ENCODE measurements around the gene NKD1.

NKD1 gene

DNA sequence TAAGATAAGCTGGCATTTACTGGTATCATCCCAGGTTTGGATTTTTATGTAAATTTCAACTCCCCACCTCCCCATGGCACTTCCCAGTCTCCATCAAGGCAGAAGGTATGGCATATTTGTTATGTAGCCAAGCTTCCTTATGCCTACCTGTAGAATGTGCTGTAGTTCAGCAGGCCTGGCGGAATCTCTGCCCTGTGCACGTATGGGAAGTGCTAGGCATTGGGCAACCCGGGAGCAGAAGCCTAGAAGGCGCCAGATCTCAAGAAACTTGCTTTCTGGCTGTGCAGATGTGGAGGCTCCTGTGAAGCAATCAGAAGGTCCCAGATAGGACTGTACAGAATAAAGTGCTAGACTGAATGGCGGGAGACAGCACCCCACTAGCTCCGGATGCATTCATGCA lies 68.2 kb downstream of the NKD1 start:
- no peak for DNase-seq

DNA sequence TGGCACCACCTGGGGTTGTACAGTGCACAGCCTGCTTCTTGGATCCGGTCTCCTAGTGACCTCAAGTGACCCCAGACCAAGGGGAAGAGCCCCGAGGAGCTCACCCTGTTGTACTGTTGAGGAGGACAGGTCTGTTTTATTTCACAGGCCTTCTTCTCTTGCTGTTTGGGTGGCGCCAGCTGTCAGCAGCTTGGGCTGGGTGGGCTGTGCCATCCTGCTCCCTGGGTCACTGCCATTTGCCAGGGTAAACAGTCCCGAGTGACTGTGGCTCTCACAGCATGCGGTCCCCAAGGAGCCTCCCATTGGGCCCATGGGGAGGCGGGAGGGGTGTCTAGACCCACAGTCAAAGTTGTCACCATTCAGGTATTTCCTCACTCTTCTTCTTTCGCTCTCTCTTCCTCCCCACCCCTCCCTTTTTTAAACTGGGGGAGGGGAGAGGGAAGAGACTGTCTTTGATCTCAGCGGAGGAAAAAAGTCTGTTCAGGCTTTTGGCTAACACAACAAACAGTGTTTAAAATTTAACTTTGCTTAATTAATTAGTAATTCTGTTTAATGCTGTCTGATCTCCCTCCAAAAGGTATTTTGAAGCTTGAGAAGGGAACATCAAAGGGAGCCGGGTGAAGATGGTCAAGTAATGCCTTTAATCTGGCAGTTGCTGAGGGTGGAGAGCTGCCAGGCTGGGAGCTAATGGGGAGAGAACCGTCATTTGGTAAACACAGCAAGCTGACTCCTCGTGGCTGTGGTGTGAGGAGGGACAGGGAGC lies 68.9 kb downstream of the NKD1 start:
- no peak for DNase-seq

DNA sequence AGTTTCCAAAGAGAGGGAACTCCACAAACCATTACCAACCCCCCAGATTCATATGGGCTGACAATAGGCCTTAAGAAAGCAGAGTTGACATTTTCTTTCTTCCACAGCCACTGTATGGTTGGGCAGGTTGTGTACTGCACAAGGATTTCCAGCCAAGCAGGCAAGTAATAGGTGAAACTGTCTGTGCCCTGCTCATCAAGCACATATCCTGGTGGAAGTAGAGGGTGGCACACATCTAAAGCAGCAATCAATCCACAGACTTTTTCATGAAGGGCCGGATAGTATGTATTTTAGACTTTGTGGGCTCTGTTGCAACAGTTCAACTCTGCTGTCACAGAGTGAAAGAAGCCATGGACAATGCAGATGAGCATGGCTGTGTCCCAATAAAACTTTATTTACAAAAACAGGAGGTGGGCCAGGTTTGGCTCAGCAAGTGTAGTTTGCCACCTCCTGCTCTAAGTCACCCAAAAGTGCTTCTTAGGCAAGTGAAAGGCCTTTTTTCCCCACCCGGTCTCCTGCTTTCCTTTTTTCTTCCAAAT lies 69.5 kb downstream of the NKD1 start:
- no peak for DNase-seq

DNA sequence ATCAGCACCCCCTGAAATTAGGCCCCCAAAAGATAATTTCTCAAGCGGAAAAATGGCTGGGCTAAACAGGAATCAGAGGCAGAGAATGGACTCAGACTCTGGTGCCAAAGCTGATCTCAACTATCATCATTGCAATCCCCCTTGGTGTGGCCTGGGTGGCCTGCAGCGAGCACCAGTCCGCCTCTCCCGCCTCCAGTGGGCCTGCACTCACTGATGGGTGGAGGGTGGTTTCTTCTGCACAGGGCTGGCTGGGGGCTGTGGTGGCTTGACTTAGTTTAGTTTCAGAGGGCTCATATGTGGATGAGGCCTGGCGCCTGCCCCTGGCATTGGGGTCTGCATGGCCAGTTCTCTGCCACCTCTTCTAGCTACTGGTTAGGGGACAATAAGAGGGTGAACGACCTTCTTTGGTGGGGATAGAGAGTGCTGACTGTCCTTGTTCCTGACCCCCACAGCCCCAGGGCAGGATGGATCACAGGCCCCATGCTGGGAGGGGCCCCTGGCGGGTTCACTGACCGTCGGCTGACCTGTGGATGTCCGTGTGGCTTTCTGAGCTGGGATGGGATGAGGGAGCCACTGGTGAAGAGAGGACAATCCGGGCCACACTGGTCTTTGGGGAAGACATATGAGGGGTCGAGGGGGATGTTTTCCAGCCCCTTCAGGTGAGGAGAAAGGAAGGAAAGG lies 70.2 kb downstream of the NKD1 start:
- DNase-seq: no peak

DNA sequence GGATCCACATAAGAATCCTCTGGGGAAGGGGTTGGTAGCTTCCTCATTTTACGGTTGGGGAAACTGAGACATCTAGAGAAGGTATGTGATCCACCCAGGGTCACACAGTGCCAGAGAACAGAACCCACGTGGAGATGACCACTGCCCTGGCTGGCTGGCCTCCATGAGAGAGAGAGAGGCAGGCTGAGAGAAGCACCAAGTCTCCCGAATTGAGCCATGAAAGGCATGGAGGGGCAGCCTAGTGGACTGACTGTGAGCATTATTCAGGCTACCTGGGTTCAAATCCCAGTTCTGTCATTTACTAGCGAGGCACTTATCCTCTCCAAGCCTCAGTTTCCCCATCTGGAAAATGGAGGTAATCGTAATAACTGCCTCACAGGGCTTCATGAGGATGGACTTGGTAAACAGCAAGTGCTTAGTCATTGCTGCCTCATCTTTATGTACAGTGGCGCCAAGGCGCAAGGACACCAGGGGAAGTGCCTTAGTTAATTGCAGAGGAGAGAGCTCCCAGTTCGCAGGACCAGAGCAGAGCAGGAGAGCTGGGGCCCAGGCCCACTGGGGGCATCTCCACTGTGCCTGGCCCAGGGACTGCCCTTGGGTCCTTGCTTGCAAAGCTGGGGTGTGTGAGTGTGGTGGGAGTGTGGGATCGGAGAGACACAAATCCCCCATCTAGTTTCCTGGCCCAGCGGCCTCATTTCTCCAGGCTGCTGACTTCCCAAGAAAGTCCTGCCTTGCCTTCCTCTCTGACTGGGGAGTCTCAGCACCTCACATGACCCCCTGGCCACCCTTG lies 71.7 kb downstream of the NKD1 start:
- no peak for DNase-seq

DNA sequence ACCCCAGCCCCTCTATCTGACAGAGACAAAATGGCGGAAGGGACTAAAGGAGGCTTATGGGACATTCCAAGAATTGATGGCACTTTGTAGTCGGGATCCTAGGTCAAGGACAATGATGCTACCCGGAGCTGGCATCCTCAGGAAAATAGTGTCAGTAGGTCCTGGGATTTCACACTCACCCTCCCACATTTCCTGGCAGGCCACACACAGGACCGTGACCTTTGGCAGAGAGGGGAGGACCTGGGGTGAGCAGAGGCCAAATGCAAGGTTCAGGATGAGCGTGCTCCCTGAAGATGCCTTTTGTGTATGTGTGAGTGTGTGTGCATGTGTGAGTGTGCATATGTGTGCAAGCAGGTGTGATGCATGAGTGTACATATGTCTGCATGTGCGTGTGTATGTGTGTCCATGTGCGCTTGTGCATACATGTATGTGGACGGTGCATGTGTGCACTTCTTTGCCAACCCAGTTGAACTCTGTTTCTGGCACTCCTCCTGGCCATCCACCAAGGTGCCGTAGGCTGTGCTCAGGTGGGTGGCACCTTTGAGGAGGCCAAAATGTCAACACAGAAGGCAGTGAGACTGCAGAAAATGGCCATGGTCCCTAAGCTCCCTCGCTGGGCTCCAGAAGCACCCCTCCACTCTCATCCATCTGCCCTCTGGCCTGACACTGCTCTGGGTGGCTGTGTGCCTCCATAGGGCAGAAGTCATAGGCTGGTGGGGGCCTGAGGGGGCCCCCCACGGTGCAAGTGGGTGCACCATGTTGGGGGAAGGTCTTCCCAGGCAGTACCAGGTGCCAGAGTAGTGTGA lies 72.7 kb downstream of the NKD1 start:
- DNase-seq: no peak

DNA sequence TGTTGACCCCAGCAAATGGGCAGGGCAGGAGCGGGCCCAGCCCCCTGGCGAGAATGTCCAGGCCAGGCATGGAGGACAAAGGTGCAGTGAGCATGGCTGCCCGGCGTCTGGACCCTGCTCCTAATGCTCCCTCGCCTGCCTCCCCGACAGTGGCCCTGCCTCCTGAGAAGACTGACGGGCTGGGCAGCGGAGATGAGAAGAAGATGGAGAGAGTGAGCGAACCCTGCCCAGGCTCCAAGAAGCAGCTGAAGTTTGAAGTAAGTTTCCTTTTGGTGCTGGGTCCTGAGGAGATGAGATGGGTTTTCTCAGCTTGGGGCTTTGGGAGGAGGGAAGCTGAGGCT lies 73.2 kb downstream of the NKD1 start:
- no peak for DNase-seq

DNA sequence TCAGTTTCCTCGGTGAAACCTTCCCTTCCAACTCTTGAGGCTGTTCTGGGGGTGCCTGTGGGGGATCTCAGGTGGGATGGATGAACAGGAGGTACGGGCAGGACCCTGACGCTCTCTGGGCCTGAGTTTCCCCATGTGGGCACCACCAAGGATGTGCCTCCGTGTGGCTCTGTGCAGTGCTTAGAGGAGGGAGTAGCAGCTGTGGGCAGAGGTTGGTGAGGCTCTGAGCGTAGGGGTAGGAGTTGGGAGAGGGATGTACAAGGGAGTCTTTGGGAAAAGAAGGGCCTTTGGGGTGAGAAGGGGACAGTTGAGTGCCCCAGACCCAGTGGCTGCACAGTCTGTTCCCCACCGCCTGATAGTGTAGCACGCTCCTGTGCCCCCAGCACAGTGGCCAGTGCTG lies 73.8 kb downstream of the NKD1 start:
- DNase-seq: no peak

DNA sequence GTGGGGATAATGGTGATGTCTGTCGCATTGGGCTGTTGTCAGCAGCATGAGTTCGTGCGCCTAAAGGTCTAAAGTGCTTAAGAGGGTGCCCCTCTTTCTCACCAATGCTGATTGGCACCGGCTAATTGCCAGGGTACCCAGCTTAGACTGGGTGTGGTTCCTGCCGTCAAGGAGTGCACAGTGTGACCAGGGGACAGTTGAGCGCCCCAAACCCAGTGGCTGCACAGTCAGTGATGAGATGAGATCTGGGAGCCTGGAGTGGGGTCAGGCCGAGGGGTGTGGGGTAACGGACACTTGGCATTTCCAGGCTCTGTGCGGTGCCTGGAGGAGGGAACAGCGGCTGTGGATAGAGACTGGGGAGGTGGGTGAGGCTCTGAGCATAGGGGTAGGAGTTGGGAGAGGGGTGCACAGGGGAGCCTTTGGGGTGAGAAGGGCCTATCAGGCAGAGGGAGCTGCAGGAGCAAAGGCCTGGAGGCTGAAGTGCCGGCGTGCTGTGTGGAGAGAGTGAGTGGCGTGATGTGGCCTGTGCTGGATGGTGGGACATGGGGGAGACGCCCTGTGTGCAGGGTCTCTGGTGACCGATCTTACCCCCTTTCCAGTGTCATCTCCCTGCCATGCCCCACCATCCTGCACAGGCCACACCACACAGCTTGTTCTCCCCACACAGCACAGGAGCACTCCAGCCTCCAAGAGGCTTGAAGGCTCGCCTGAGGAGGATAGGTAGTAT lies 74.6 kb downstream of the NKD1 start:
- DNase-seq: no peak

DNA sequence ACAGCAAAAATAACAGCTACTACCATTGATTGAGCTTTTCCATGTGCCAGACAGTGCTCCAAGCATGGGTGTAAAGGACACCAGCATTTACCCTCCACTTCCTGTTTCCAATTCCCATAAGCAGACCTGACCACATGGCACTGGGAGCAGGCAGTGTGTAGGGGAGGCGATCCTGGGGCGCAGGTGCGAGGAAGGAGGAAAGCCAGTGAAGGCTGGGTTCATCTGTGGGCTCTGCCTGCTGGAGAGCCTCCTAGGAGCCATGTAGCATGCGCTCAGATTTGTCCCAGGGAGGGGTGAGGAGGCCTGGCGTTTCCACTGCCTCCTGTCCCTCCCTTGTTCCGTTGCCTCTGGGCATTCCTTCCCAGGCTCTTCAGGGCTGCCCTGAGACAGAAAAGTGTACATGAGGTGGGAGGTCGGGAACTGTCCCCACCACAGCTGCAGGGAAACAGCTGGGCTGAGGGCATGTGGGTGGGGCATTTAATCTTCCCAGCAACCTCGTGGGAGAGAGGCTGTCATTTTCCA lies 76.3 kb downstream of the NKD1 start:
- DNase-seq: no peak

DNA sequence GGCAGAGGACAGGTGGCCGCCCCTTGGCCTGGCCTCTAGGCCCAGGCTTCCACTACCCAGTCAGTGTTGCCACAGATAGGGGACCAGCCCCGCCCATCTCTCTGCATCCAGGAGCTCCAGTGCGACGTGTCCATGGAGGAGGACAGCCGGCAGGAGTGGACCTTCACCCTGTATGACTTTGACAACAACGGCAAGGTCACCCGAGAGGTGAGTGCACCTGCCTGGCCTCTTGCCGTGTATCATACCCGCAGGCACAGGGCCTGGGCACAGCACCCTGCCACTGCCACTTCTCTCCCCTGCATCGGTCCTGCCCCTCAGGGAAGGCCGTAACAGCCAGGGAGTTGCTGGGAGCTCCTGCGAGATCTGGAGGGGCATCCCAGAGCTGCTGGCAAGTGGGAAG lies 77.2 kb downstream of the NKD1 start:
- DNase-seq: no peak

DNA sequence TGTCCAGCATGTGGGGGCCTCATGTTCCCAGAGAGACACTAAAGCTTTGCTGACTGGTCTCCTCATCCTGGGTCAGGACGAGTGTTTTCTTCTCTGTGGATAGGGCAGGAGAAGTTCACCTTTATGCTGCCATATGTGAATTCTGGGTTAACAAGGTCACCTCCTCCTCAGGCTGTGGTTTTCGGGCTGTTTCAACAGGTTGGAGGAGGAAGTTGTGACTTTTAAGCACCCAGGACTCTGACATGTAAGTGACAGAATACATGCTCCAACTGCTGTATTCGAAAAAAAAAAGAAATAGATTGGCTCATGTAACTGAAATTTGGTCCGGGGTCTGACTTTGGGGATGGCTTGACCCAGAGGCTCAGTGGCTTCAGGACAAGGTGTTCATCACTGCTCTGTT lies 78.7 kb downstream of the NKD1 start:
- no peak for DNase-seq

DNA sequence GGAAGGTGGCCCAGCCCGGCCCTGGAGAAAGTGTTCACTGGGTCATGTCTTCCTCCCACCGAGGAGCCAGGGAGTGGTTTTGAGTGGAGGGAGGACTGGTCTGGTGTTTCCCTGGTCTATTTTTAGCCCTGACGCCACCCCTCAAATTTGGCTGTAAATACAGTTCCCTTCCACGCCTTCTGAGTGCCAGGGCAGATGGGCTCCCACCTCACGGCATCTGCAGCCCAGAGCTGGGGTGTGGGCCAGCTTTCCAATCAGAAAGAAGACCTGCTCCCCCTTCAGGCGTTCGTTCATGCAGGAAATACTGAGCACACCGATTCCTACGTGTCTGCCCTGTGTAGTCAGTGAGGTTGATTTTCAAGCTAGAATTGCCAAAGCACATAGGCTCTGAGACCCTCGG lies 79.2 kb downstream of the NKD1 start:
- DNase-seq: no peak

DNA sequence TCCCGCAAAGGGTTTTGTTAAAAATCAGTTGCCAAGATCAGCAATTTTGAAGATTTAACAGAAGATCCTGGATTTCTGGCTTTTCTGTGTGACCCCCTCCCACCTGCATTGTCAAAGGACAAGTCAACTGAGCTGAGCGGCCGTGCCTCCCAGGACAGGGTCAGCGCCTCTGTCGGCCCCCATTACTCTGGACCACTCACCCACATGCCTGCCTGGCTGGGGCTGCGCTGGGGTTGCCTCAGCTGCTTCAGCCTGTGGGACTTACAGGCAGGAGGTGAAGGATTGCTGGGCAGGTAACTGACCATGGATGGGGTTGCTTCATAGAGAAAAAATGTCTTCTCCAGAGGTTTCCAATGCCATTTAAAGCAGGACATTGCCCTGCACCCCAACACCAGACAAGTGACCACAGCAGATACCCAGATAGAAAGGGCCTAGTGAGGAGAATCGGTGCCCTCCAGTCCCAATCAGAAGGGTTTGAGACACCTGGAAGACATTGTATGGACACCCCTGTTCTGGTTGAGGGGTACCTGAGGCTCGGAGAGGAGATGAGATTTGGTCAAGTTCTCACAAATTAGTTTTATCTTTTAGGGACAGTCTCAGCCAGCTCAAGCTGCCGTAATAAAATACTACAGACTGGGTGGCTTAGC lies 80.1 kb downstream of the NKD1 start:
- no peak for DNase-seq

DNA sequence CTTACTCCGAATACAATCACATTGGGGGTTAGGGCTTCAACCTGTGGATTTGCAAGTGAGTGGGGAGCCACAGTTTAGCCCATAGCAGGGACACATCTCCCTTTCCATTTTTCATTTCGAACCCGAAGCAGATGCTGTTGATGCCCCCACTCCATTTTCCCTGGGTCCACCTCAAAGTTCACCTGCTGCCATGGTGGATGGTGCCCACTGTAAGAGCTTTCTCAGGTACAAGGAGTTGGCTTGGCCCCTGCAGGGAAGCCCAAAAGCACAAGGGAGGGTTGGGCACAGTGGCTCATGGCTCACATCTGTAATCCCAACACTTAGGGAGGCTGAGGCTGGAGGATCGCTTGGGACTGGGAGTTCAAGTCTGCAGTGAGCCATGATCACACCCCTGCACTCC lies 81.1 kb downstream of the NKD1 start:
- DNase-seq: no peak

DNA sequence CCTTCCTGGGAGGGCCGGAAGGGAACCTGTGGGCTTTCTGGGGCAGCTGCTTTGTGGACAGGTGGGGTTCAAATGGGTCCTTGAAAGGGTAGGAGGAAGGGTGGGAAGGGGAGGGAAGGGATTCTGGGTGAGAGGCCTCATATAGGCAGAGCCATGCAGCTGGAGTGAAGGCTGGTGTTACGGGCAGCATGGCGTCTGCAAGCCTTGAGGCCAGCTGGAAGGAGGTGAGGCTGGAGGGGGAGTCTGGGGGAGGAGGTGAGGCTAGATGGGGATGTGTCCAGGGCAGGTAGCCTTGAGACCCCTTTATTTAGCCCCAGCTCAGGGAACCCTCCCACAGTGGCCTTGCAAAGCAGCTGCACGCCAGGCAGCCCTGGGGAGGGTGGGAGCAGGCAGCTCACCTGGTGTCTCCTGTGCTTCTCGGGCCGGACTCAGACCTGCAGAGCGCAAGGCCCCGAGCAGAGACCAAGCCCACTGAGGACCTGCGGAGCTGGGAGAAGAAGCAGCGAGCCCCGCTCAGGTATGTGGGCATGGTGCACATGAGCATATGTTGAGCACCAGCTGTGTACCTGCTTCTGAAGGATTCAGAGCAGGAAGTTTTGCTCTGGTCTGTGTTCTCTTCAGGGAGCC lies 82.3 kb downstream of the NKD1 start:
- DNase-seq: no peak

DNA sequence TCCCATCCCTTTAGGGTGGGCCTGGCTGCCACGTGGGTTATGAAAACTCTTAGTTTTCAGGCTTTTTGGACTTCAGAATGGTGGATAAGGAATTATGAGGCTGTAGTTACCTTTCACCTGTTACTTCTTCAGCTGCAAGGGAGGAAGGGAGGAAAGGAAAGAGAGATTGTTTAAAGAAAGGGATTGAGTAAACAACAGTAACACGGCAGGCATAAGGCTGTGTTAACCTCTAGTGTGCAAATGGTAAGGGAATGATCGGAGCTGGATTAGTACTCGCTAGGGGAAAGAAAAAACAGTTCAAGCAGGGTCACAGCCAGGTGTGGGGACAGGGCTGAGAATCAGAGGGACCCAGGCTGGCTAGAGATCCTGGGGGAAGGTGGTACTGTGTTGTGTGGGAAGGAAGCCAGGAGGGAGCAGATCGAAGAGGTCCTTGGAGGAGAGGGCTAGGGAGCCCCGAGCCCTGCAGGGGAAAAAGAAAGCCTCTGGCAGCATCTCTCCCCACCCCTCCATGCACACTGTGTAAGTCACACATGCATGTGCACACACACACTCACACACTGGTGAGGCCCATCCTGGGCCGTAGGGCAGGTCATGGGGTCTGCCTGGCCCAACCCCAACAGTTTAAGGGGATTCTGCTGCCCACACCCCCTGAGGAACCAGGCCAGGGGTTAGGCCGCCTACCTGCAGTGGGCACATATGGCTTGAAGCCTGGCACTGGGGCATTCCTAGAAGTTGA lies 83.2 kb downstream of the NKD1 start:
- DNase-seq: no peak

DNA sequence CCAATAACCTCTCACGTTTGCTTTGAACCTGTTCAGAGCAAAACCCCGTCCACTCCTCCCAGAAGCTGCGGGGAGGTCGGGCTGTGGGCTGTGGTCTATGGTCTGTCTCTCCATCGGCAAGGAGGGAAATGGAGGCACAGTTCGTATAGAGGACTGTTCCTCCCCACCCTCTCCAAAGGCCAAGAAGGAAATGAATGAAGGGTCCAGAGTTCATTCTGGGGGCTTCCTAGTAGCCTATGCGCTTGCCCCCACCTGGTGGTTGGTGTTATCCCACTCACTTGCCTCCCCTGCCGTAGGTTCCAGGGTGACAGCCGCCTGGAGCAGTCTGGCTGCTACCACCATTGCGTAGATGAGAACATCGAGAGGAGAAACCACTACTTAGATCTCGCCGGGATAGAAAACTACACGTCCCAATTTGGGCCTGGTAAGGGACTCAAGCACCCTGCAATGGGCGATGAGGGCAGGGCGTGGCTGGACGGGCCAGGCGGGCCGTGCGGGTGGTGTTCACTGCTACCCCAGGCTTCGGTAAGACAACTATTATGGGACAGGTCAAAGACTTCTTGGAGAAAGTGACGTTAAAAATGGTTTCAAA lies 83.9 kb downstream of the NKD1 start:
- no peak for DNase-seq

DNA sequence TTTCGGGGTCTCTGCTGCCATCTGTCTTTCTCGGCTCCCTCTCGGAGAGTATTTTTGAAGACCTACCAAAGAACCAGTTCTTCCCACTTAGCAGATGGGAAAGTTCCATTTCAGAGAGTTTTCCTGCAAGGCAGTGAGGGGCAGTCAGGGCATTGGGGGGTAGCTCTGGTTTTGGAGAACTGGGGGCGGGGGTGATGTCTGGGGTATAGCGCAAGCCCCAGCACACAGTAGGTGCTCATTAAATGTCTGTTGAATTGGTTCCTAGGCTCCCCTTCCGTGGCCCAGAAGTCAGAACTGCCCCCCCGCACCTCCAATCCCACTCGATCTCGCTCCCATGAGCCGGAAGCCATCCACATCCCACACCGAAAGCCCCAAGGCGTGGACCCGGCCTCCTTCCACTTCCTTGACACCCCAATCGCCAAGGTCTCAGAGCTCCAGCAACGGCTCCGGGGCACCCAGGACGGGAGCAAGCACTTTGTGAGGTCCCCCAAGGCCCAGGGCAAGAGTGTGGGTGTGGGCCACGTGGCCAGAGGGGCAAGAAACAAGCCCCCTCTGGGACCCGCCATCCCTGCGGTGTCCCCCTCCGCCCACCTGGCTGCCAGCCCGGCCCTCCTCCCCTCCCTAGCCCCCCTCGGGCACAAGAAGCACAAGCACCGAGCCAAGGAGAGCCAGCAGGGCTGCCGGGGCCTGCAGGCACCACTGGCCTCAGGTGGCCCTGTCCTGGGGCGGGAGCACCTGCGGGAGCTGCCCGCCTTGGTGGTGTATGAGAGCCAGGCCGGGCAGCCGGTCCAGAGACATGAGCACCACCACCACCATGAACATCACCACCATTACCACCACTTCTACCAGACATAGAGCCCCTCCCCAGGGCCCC lies 85.0 kb downstream of the NKD1 start:
- no peak for DNase-seq

All from SW 1271 (cell line).